Fibroblast of skin of scalp (primary cell): Measurements from ENCODE around the gene ZNF45.
"Not testable (repeated sequence)": the region's sequence is repeated elsewhere in the genome, so short reads cannot be mapped to it uniquely, and the experiment has no call there.

Experiments
- DNase-seq: peaks from one replicate; pipeline ENCODE4 v3.0.0-alpha.2; 2013

Gene ZNF45

DNA sequence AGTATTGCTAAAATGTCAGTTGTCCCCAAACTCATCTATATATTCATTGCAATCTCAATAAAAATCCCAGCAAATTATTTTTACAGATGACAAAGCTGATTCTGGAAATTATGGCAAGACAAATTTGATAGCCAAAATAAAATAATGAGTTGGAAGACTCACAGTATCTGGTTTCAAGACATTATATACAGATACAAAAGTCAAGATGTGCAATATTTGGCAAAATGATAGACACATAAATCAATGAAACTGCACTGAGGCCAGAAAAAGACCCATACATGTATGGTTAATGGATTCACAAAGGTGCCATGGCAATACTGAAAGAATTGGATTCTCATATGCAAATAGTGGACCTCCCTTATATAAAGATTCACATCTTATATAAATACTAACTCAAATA is 24.2 kb downstream of the ZNF45 start:
- no peak for DNase-seq

DNA sequence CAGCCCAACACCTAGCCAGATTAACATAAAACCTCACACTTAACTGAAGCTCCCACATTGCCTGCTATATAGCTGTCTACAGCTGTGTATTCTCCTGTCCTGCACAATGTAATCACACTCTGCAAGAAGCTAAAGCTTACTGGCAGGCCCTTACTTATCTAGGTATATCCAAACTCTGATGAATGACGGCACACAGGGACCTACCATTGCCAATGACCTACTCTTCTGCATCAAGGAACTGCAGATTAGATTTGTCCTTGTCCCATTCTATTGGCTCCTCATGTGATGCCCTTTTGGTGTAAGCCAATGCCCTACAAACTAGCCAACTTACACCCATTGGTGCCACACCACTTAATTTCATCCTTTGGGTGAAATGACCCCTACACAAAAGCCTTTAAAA is 26.4 kb downstream of the ZNF45 start:
- no peak for DNase-seq

DNA sequence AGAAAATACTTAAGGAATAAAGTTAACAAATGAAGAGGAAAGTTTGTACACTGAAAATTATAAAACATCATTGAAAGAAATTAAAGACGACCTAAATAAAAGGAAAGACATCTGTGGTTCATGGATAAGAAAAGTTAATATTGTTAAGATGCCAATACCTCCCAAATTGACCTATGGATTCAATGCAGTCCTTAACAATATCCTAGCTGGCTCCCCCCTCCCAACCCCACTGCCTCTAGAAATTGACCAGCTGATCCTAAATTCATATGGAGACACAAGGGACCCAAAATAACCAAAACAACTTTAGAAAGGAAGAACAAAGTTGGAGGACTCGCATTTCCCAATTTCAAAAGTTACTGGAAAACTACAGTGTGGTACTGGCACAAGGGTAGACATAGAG is 28.3 kb downstream of the ZNF45 start:
- no peak for DNase-seq

DNA sequence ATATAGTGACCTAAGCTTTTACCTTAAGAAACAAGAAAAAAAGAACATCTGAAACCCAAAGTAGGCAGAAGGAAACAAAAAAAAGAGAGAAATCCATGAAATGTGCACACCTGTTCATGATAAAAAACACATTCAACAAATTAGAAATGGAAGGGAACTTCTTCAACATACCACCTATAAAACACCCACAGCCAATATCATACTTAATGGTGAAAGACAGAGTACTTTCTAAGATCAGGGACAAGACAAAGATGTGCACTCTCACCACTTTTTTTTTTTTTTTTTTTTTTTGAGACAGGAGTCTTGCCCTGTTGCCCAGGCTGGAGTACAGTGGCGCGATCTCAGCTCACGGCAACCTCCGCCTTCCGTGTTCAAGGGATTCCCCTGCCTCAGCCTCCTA is 29.2 kb downstream of the ZNF45 start:
- no peak for DNase-seq

DNA sequence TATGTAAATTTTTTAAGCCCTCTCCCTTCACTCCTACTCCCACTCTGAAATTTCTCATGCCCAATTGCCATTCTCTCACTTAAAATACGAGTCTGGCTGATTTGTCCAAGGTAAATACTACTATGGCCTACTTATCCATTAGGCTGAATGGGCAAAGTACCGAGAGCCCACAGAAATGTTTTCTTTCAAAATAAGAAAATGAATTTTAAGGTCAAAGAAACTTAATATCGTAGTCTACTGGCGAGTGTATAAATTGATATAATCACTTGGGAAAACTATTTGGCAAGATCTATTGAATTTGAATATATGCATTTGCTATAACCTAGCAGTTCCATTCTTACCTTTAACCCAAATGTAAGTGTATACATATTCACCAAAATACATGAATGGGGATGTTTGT is 32.7 kb downstream of the ZNF45 start:
- no peak for DNase-seq

DNA sequence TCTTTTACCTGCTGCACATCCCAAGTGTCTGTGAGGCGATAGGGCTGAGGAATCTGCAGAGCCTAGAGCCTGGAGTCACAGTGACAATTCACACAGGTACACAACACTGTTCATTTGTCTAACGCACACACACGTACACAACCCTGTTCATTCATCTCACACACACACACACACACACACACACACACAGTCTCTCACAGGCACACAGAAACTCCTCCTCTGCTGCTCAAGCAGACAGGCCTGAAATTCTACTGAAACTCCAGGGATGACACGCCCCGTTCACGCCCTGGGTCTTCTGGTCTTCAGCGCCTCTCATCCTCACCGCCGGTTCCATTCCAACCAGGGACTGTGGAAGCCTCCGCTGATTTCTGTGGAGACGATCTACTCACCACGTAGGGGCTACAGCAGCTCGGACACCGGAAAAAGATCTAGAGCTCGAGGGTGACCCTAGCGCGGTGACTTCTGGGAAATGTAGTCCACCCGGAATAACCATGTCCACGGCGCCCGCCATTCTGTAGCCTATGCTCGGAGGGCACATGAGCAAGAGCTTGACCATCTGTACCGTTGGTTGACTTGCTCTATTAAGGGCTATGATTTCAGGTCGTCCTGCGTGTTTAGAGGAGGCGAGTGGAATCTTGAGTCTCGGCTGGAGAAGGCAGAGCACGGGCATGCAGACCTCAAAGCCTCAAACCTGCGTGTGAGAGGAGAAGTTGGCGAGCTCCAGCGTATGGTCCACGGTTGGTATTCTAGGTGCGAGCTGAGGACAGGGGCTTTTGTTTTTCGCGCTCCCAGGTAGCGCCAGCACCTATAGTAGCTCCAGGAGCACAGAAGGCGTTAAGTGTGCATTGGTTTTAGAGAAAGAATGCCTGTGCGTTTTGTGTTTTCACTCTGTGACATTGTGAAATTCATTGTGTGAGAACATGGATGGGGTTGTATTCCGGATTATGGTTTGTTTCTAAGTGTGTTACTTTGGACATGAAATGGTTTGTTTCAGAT is 33.4 kb downstream of the ZNF45 start:
- DNase-seq, result peak; percentile 88

DNA sequence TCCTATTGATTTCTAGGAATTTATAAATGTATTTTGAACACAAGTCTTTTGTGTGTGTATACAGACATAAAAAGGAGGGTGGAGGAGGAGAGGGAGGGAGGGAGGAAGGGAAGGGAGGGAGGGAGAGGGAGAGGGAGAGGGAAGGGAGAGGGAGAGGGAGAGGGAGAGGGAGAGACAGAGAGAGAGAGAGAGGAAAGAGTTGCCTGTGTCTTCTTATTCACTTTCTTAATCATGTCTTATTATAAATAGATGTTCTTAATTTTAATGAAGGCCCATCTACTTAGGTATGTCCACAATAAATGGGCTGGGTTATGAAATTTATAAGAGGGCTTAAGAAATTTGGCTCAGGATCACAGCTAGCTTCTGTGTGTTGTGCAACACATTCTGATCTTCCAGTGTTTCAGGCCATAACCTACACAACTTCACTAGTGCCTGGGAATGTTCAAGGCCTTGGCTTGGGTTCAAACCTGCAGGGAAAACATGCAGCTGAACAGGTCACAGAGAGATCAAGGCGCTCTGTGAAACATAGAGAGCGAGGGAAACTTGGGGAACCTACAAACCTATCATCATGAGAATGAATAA is 39.3 kb downstream of the ZNF45 start:
- no peak for DNase-seq

DNA sequence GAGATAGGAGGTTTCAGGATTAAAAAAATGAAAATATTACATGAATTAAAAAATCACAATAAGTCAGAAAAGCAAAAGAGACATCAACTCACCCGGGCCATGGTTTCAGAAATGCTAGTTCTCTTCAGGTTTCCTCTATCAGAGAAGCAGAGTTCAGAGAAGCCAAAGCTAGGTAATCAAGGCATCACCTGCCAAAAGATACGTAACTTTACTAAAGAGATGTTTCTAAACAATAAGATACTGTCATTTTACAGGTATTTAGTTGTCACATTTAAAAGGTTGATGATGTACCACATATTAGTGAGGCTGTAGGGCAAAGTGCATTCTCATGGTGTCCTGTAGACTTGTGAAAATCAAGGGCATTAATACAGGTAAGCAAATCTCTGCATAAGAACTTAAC is 51.2 kb downstream of the ZNF45 start, which contains the start of gene ZNF404:
ZNF404 (minus strand) TSS at position 101 of the 400 bp plus-strand sequence.
- DNase-seq, result no peak

DNA sequence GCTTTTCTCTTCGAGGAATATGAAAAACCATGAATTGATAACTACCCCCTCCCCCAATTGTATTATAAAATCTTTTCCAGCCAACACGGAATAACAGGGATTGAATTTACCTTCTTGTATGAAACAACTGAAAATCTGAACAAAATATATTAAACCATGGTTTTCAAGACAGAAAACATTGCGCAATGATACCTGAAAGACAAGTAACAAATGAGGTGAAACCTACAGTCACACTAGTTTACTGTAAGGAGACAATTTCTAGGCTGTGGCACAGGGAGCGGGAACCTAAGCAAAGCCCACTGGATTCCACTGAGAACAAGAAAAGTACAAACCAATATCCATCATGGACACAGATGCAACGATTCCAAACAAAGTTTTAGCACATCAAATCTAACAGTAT is 54.6 kb downstream of the ZNF45 start:
- no peak for DNase-seq

DNA sequence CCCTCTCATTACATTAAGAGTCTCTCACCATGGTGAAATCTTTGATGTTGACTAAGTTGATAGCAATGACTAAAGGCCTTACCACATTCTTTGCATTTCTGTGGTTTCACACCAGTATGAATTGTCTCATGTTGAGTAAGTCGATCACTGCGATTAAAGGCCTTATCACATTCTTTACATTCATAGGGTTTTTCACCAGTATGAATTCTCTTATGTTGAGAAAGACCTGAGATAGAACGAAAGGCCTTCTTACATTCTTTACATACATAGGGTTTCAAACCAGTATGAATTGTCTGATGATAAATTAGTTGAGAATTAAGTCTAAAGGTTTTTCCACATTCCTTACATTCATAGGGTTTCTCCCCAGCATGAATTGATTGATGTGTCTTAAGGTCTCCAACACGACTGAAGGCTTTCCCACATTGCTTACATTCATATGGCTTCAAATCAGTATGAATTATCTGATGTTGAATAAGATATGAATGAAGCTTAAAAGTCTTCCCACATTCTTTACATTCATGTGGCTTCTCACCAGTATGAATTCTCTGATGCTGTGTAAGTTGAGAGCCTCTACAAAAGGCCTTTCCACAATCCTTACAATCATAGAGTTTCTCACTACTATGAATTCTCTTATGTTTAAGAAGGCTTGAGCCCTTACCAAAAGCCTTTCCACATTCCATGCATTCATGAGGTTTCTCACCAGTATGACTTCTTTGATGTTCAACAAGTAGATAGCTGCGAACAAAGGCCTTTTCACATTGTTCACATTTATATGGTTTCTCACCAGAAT is 62.3 kb downstream of the ZNF45 start:
- DNase-seq, result peak; percentile 6

DNA sequence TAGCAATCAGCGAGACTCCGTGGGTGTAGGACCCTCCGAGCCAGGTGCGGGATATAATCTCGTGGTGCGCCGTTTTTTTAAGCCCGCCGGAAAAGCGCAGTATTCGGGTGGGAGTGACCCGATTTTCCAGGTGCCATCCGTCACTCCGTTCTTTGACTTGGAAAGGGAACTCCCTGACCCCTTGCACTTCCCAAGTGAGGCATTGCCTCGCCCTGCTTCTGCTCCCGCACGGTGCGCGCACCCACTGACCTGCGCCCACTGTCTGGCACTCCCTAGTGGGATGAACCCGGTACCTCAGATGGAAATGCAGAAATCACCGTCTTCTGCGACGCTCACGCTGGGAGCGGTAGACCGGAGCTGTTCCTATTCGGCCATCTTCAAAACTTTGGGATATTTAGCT is 68.2 kb downstream of the ZNF45 start:
- not testable (repeated sequence) for DNase-seq
